Measurements from ENCODE around the gene CACNA2D3. TPM values are rescaled to one million over a fixed set of nuclear protein-coding genes. Genes with fewer than 3 reads are reported as not detected.

Gene CACNA2D3
- total and polyA plus RNA-seq, 12 donors = 0.26 to 13.7 (median 2.8) TPM; not detected in 1

- intact Hi-C loops (cut with DNase I) = no loop called here
- Histone ChIP-seq H3K4me1 (replicated peaks in 1 of 2) (no peaks in the 10 kb centered on the region), H3K4me3 (no peak overlapping the region), H3K27ac (no peak overlapping the region), H3K27me3 (no peaks in the 10 kb centered on the region), H3K9me3 (replicated peaks in 1 of 3) (no peaks in the 10 kb centered on the region), H3K36me3 (replicated peaks in 1 of 2) (no peaks in the 10 kb centered on the region)
- TF ChIP-seq POLR2A (IDR thresholded peaks at IDR 0.05) = no peak
- no peak for TF ChIP-seq CTCF (IDR thresholded peaks at IDR 0.05)
- 79 to 88% (median 85%) methylated on average over 2 of the region's 2 CpGs for WGBS, 4 donors
- no peak for DNase-seq
Observed at GRCh38 chr3:54818486-54818885, 696.1 kb downstream of the CACNA2D3 start.

GRCh38 chr3:54818942-54819341 is 696.6 kb downstream of the CACNA2D3 start:
- Histone ChIP-seq H3K9me3 (replicated peaks in 1 of 3) (no peaks in the 10 kb centered on the region), H3K4me1 (replicated peaks in 1 of 2) (no peaks in the 10 kb centered on the region), H3K27ac (no peak overlapping the region), H3K36me3 (replicated peaks in 1 of 2) (no peaks in the 10 kb centered on the region), H3K4me3 (no peak overlapping the region), H3K27me3 (no peaks in the 10 kb centered on the region)
- 90 to 100% (median 96%) methylated on average over 1 of the region's 1 CpG for WGBS, 4 donors
- TF ChIP-seq POLR2A (IDR thresholded peaks at IDR 0.05) = no peak
- no peak for TF ChIP-seq CTCF (IDR thresholded peaks at IDR 0.05)
- intact Hi-C loops (cut with DNase I) = no loop called here
- DNase-seq = no peak

- Histone ChIP-seq H3K4me3 (no peak overlapping the region), H3K27me3 (no peaks in the 10 kb centered on the region), H3K4me1 (replicated peaks in 1 of 2) (no peaks in the 10 kb centered on the region), H3K9me3 (replicated peaks in 1 of 3) (no peaks in the 10 kb centered on the region), H3K36me3 (replicated peaks in 1 of 2) (no peaks in the 10 kb centered on the region), H3K27ac (no peak overlapping the region)
- DNase-seq = no peak
- WGBS, 4 donors = 79 to 87% (median 84%) methylated on average over 5 of the region's 5 CpGs
- intact Hi-C loops (cut with DNase I) = no loop called here
- TF ChIP-seq POLR2A (IDR thresholded peaks at IDR 0.05) (no peak), CTCF (IDR thresholded peaks at IDR 0.05) (no peak)
Observed at GRCh38 chr3:54819946-54820345, 697.6 kb downstream of the CACNA2D3 start.

GRCh38 chr3:54822206-54822605 is 699.9 kb downstream of the CACNA2D3 start:
- TF ChIP-seq POLR2A (IDR thresholded peaks at IDR 0.05) (no peak), CTCF (IDR thresholded peaks at IDR 0.05) (no peak)
- no peaks in the 10 kb centered on the region for H3K9me3 ChIP-seq (replicated peaks in 1 of 3)
- H3K4me3 ChIP-seq = no peak overlapping the region
- DNase-seq = peak in 6 of 7 donors; percentile 10 to 68 (median 24)
- WGBS, 4 donors = 0 to 10% (median 8%) methylated on average over 1 of the region's 1 CpG
- no peaks in the 10 kb centered on the region for H3K4me1 ChIP-seq (replicated peaks in 1 of 2)
- H3K27me3 ChIP-seq = no peaks in the 10 kb centered on the region
- intact Hi-C loops (cut with DNase I) = no loop called here
- H3K36me3 ChIP-seq (replicated peaks in 1 of 2) = no peaks in the 10 kb centered on the region
- no peak overlapping the region for H3K27ac ChIP-seq
